ENCODE results near the gene MT1M. TPM values are rescaled to one million over a fixed set of nuclear protein-coding genes. Genes with fewer than 3 reads are reported as not detected.
"Not testable (repeated sequence)": the region's sequence is repeated elsewhere in the genome, so short reads cannot be mapped to it uniquely, and the experiment has no call there.

MT1M gene
- total and polyA plus RNA-seq, 9 donors = 0.34 to 2.4 (median 0.63) TPM

DNA sequence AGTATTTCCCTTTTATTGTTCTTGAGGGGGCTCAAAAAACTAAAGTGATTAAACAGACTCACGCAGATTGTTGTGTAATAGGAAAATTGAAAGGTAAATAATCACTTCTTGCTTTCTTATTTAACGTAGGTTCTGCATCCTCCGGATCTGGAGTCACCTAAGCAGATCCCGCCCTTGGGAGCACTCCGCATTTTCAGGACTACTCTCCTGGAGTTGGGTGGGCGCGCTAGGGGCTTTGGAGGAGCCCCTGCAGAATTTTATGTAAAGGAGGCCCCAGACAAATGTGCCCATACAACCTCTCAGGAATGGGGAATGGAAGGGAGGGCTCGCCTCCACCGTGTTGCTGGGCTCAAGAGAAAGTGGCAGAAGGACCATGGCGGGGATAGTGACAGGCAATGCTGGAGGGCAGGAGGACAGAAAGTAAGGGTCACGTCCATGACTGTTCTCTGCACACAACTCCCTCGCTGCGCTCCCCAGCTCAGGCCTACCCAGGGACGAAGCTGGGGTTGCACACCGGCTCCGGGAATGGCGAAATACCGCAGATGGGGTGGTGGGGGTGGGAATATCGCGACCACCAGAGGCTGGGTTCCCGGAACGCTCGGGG is 15.7 kb upstream of the MT1M start:
- no peaks in the 10 kb centered on the region for H3K36me3 ChIP-seq (ENCODE audit: control insufficient read depth, insufficient read depth, low read length)
- H3K27me3 ChIP-seq (ENCODE audit: control insufficient read depth, insufficient read depth, low read length) = peaks cover 14% of the 10 kb centered on the region
- H3K4me1 ChIP-seq (ENCODE audit: control insufficient read depth, insufficient read depth, low read length) = peaks cover 22% of the 10 kb centered on the region
- no peak overlapping the region for H3K27ac ChIP-seq (ENCODE audit: low read length)
- WGBS (ENCODE audit: insufficient coverage) = 25% methylated on average over 16 of the region's 23 CpGs
- no peaks in the 10 kb centered on the region for H3K9me3 ChIP-seq (replicated peaks; ENCODE audit: control insufficient read depth, low read depth, low read length)
- H3K4me3 ChIP-seq (ENCODE audit: low read length) = peak overlapping the region; percentile 40
- no peak for DNase-seq

DNA sequence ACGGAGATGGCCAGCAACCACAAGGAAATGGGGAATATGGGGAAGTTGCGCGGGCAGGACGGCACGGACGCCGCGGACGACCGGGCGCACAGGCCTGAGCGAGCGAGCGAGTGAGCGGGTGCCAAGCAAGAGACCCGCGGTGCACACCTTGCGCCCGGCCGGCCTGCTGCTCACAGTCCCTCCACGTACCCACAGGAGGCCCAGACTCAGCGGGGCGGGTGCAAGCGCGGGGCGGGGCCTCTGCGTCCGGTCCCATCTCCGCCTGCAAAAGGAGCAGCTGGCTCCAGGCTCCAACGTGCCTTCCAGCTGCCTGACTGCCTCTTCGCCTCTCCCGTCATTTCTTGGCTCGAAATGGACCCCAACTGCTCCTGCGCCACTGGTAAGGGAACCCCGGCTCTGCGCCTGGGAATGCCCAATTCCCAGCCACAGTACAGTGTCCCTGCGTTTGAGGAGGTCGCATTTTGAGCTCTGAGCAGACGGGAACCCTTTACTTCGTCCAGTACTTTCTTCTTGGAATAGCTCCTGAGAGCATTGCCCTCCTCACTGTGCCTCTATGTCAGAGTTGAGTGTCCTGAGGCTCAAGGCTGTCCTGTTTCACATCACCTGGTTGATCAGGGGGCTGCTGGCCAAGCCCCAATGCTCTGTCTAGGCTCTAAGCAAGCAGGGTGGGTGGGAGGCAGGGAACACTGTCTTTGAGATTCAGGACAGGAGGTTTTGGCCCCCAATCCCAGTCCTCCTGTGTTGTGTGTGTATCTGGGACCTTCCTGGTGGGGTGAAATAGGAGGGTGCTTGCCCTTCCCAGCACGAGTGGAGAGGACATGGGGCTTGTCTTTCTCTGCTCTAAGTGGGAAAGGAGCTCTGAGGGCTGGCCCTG is 15.0 kb upstream of the MT1M start:
- Histone ChIP-seq H3K9me3 (replicated peaks; ENCODE audit: control insufficient read depth, low read depth, low read length) (no peaks in the 10 kb centered on the region), H3K4me3 (ENCODE audit: low read length) (peak overlapping the region; percentile 40), H3K36me3 (ENCODE audit: control insufficient read depth, insufficient read depth, low read length) (no peaks in the 10 kb centered on the region), H3K4me1 (ENCODE audit: control insufficient read depth, insufficient read depth, low read length) (peaks cover 18% of the 10 kb centered on the region), H3K27ac (ENCODE audit: low read length) (no peak overlapping the region), H3K27me3 (ENCODE audit: control insufficient read depth, insufficient read depth, low read length) (peaks cover 14% of the 10 kb centered on the region)
- WGBS (ENCODE audit: insufficient coverage) = under 1% methylated on average over 40 of the region's 41 CpGs
- DNase-seq = peak; percentile 89

DNA sequence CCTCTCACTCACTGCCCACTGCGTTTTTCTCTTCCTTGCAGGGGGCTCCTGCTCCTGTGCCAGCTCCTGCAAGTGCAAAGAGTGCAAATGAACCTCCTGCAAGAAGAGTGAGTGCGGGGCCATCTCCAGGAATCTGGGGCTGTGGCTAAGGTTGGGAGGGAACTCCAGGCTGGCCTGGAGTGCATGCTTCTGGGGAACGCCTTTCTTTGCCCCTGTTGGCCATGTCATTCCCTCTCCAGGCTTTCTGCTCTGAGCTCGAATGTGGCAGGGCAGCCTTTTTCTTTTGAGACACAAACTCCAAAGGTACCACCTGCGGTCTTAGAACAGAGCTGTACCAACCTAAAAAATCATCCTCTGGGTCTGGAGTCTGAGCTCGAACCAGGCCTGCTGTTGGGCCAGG is 14.3 kb upstream of the MT1M start:
- WGBS (ENCODE audit: insufficient coverage) = 58% methylated on average over 4 of the region's 6 CpGs
- no peak for DNase-seq
- Histone ChIP-seq H3K27me3 (ENCODE audit: control insufficient read depth, insufficient read depth, low read length) (peaks cover 14% of the 10 kb centered on the region), H3K36me3 (ENCODE audit: control insufficient read depth, insufficient read depth, low read length) (no peaks in the 10 kb centered on the region), H3K4me3 (ENCODE audit: low read length) (no peak overlapping the region), H3K9me3 (replicated peaks; ENCODE audit: control insufficient read depth, low read depth, low read length) (no peaks in the 10 kb centered on the region), H3K27ac (ENCODE audit: low read length) (no peak overlapping the region), H3K4me1 (ENCODE audit: control insufficient read depth, insufficient read depth, low read length) (peaks cover 18% of the 10 kb centered on the region)

DNA sequence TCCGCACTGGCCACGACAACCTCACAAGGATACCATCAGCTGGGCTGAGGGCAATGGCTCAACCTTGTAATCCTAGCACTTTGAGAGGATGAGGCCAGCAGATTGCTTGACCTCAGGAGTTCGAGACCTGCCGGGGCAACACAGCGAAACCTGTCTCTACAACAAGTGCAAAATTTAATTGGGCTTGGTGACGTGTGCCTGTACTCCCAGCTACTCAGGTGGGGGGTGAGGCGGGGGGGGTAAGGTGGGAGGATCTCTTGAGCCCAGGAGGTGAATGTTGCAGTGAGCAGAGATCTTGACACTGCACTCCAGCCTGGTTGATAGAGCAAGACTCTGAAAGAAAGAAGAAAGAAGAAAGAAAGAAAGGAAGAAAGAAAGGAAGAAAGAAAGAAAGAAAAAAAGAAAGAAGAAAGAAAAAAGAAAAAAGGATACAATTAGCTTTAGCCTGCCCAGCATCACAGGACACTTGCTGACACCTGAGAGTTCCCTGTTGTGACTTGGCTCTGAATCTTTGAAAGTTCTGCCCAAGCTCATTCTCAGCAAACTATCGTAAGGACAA is 12.0 kb upstream of the MT1M start:
- Histone ChIP-seq H3K36me3 (ENCODE audit: control insufficient read depth, insufficient read depth, low read length) (no peaks in the 10 kb centered on the region), H3K4me1 (ENCODE audit: control insufficient read depth, insufficient read depth, low read length) (peaks cover 25% of the 10 kb centered on the region), H3K4me3 (ENCODE audit: low read length) (no peak overlapping the region), H3K27me3 (ENCODE audit: control insufficient read depth, insufficient read depth, low read length) (peaks cover 20% of the 10 kb centered on the region), H3K9me3 (replicated peaks; ENCODE audit: control insufficient read depth, low read depth, low read length) (no peaks in the 10 kb centered on the region), H3K27ac (ENCODE audit: low read length) (no peak overlapping the region)
- DNase-seq = no peak
- 67% methylated on average over 7 of the region's 8 CpGs for WGBS (ENCODE audit: insufficient coverage)

DNA sequence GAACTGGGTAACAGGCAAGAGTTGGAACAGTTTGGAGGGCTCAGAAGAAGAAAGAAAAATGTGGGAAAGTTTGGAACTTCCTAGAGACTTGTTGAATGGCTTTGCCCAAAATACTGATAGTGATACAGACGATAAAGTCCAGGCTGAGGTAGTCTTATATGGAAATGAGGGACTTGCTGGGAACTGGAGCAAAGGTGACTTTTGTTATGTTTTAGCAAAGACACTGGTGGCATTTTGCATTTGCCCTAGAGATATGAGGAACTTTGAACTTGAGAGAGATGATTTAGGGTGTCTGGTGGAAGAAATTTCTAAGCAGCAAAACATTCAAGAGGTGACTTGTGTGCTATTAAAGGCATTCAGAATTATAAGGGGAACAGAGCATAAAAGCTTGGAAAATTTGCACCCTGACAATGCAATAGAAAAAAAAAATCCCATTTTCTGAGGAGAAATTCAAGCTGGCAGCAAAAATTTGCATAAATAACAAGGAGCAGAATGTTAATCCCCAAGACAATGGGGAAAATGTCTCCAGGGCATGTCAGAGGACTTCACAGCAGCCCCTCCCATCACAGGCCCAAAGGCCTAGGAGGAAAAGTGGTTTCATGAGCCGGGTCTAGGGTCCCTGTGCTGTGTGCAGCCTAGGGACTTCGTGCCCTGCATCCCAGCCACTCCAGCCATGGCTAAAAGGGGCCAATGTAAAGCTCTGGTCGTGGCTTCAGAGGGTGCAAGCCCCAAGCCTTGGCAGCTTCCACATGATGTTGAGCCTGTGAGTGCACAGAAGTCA is 10.6 kb upstream of the MT1M start:
- H3K4me3 ChIP-seq (ENCODE audit: low read length); DNase-seq; H3K36me3 ChIP-seq (ENCODE audit: control insufficient read depth, insufficient read depth, low read length); H3K27ac ChIP-seq (ENCODE audit: low read length); H3K9me3 ChIP-seq (replicated peaks; ENCODE audit: control insufficient read depth, low read depth, low read length): not testable (repeated sequence)
- 77% methylated on average over 3 of the region's 4 CpGs for WGBS (ENCODE audit: insufficient coverage)
- H3K4me1 ChIP-seq (ENCODE audit: control insufficient read depth, insufficient read depth, low read length) = peaks cover 35% of the 10 kb centered on the region
- peaks cover 26% of the 10 kb centered on the region for H3K27me3 ChIP-seq (ENCODE audit: control insufficient read depth, insufficient read depth, low read length)

DNA sequence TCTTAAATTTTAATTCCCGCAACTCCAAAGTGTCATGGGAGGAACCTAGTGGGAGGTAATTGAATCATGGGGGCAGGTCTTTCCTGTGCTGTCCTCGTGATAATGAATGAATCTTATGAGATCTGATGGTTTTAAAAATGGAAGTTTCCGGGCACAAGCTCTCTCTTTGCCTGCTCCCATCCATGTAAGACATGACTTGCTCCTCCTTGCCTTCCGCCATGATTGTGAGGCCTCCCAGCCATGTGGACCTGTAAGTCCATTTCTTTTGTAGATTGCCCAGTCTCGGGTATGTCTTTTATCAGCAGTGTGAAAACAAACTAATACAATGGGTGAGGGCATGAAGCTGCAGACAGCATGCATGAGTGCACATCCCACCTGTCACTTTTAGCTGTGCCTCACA is 9.3 kb upstream of the MT1M start:
- not testable (repeated sequence) for DNase-seq; H3K27ac ChIP-seq (ENCODE audit: low read length); H3K4me3 ChIP-seq (ENCODE audit: low read length); H3K36me3 ChIP-seq (ENCODE audit: control insufficient read depth, insufficient read depth, low read length); H3K9me3 ChIP-seq (replicated peaks; ENCODE audit: control insufficient read depth, low read depth, low read length)
- 74% methylated on average over 3 of the region's 5 CpGs for WGBS (ENCODE audit: insufficient coverage)
- Histone ChIP-seq H3K27me3 (ENCODE audit: control insufficient read depth, insufficient read depth, low read length) (peaks cover 21% of the 10 kb centered on the region), H3K4me1 (ENCODE audit: control insufficient read depth, insufficient read depth, low read length) (peaks cover 22% of the 10 kb centered on the region)

DNA sequence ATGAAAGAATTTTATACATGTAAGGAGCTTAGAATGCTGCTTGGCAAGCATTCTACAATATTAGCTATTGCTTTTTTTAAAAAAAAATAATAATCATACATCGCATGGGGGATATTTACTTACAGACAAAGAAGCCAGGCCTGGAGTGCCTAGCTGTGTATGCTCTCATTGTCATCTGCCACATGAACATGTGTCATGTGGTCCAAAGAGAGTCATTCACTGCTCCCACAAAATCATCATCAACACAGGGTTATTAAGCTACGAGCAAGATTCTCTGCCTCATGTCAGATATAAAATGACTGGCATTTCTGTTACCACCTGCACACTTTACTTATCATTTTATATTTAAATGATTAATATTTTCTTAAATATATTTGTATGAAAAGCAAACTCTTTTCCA is 8.8 kb upstream of the MT1M start:
- Histone ChIP-seq H3K4me1 (ENCODE audit: control insufficient read depth, insufficient read depth, low read length) (peaks cover 19% of the 10 kb centered on the region), H3K27me3 (ENCODE audit: control insufficient read depth, insufficient read depth, low read length) (peaks cover 22% of the 10 kb centered on the region), H3K36me3 (ENCODE audit: control insufficient read depth, insufficient read depth, low read length) (no peaks in the 10 kb centered on the region), H3K27ac (ENCODE audit: low read length) (no peak overlapping the region), H3K9me3 (replicated peaks; ENCODE audit: control insufficient read depth, low read depth, low read length) (no peaks in the 10 kb centered on the region), H3K4me3 (ENCODE audit: low read length) (no peak overlapping the region)
- no CpG with 5 or more reads among the region's 2 CpGs for WGBS (ENCODE audit: insufficient coverage)
- DNase-seq = no peak

DNA sequence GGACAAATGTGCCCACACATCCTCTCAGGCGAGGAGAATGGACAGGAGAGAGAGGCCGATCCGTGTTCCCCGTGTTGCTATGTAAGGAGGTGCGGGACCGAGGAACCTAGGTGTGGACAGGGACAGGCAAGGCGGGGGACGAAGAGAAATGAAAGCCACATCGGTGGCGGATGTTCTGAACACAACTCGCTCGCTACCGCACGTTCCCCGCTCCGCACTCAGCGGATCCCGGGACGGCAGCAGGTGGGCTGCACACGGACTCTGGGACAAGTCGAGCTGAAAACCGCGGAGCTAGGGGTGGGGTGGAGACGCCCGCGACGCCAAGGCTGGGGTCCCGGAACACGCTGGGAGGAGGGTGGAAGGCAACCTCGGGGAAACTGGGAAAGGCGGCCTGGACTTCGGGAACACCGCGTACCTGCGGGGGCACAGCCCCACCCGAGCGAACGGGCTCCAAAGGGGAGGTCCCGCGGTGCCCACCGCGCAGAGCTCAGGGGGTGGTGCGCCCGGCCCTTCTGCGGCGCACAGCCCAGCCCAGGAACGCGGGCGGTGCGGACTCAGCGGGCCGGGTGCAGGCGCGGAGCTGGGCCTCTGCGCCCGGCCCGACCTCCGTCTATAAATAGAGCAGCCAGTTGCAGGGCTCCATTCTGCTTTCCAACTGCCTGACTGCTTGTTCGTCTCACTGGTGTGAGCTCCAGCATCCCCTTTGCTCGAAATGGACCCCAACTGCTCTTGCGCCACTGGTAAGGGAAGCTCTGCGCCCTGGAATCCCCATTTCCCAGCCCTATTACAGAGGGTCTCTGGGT is 7.1 kb upstream of the MT1M start, which contains the start of gene MT1E:
Gene MT1E, plus strand, starts transcription at position 642 of the 803 bp plus-strand sequence. Its CDS starts 71 bp downstream, at position 713.
- Histone ChIP-seq H3K27ac (ENCODE audit: low read length) (peak within 1 kb of the TSS; percentile 82), H3K36me3 (ENCODE audit: control insufficient read depth, insufficient read depth, low read length) (no peaks in the 10 kb centered on the region), H3K9me3 (replicated peaks; ENCODE audit: control insufficient read depth, low read depth, low read length) (no peaks in the 10 kb centered on the region), H3K27me3 (ENCODE audit: control insufficient read depth, insufficient read depth, low read length) (peaks cover 24% of the 10 kb centered on the region), H3K4me1 (ENCODE audit: control insufficient read depth, insufficient read depth, low read length) (peaks cover 19% of the 10 kb centered on the region), H3K4me3 (ENCODE audit: low read length) (peak within 1 kb of the TSS; percentile 71)
- 2% methylated on average over 61 of the region's 62 CpGs for WGBS (ENCODE audit: insufficient coverage)
- peak; percentile 86 for DNase-seq

DNA sequence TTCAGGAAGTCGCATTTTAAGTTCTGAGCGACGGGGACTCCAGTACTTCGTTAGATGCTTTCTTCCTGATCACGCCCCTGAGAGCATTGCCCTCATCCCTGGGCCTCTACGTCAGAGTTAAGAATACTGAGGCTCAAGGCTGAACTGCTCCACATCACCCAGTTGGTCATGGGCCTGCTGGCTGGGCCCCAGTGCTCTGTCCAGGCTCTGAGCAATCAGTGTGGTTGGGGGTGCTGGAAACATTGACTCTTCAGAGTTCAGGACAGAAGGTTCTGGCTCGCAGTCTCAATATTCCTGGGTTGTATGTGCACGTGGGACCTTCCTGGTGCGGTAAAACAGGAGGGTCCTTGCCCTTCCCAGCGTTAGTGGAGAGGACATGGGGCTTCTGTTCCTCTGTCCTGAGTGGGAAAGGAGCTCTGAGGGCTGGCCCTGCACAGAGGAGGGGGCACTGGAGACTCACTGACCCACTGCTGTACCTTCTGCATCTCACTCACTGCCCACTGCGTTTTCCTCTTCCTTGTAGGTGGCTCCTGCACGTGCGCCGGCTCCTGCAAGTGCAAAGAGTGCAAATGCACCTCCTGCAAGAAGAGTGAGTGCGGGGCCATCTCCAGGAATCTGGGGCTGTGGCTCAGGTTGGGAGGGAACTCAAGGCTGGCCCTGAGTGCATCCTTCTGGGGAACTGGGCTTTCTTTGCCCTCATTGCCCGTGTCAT is 6.4 kb upstream of the MT1M start:
- H3K36me3 ChIP-seq (ENCODE audit: control insufficient read depth, insufficient read depth, low read length) = no peaks in the 10 kb centered on the region
- peak overlapping the region; percentile 71 for H3K4me3 ChIP-seq (ENCODE audit: low read length)
- DNase-seq = peak; percentile 77
- H3K4me1 ChIP-seq (ENCODE audit: control insufficient read depth, insufficient read depth, low read length) = peaks cover 19% of the 10 kb centered on the region
- WGBS (ENCODE audit: insufficient coverage) = 21% methylated on average over 12 of the region's 16 CpGs
- peaks cover 27% of the 10 kb centered on the region for H3K27me3 ChIP-seq (ENCODE audit: control insufficient read depth, insufficient read depth, low read length)
- H3K9me3 ChIP-seq (replicated peaks; ENCODE audit: control insufficient read depth, low read depth, low read length) = no peaks in the 10 kb centered on the region
- peak overlapping the region; percentile 77 for H3K27ac ChIP-seq (ENCODE audit: low read length)
